ENCODE results near the gene MYMX. TPM values are rescaled to one million over a fixed set of nuclear protein-coding genes. Genes with fewer than 3 reads are reported as not detected.

The MYMX gene
- total RNA-seq, 1 donor from 2014 or later: not detected

DNA sequence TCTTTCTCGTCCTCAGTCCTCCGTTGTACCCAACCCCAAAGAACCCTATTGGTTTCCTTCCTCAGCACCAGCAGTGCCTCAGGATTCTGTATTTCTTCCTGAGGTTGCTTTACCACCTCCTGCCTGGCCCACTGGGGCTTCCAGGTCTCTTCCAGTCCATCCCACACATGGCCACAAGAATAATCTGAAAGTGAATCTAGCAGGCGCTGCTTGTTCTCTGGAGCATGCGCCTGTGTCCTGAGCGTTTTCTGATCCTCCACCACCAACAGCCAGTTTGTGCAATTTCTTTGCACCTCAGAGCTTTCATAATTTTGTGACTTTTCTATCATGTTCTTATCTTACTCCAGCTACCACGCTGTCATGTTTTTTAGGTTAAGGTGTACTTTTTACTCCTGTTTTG lies 18.5 kb downstream of the MYMX start:
- H3K27me3 ChIP-seq (ENCODE audit: insufficient read depth, low read length): no peaks in the 10 kb centered on the region
- no peak overlapping the region for H3K4me3 ChIP-seq (ENCODE audit: insufficient read depth, low read depth, low read length)
- peaks cover 3% of the 10 kb centered on the region for H3K36me3 Mint-ChIP-seq (ENCODE audit: low read depth, unreplicated experiment)
- H3K27ac ChIP-seq (ENCODE audit: low read depth, low read length): peak overlapping the region; percentile 4
- H3K27ac Mint-ChIP-seq (ENCODE audit: unreplicated experiment): peak overlapping the region; percentile 43
- H2AFZ ChIP-seq (ENCODE audit: low read depth, low read length): peak overlapping the region; percentile 7
- no peak for FAIRE-seq
- peak overlapping the region; percentile 43 for H3K4me2 ChIP-seq (ENCODE audit: low read length)
- no peaks in the 10 kb centered on the region for H3K9me3 Mint-ChIP-seq (ENCODE audit: unreplicated experiment)
- no peak for DNase-seq (ENCODE audit: low read depth)
- TF ChIP-seq, protein P1, sequence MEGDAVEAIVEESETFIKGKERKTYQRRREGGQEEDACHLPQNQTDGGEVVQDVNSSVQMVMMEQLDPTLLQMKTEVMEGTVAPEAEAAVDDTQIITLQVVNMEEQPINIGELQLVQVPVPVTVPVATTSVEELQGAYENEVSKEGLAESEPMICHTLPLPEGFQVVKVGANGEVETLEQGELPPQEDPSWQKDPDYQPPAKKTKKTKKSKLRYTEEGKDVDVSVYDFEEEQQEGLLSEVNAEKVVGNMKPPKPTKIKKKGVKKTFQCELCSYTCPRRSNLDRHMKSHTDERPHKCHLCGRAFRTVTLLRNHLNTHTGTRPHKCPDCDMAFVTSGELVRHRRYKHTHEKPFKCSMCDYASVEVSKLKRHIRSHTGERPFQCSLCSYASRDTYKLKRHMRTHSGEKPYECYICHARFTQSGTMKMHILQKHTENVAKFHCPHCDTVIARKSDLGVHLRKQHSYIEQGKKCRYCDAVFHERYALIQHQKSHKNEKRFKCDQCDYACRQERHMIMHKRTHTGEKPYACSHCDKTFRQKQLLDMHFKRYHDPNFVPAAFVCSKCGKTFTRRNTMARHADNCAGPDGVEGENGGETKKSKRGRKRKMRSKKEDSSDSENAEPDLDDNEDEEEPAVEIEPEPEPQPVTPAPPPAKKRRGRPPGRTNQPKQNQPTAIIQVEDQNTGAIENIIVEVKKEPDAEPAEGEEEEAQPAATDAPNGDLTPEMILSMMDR (IDR thresholded peaks at IDR 0.05; ENCODE audit: insufficient read depth, low read depth, low read length): no peak
- TF ChIP-seq EZH2 (IDR thresholded peaks at IDR 0.05; ENCODE audit: insufficient read depth, low read length): no peak
- no peaks in the 10 kb centered on the region for H4K20me1 ChIP-seq (ENCODE audit: insufficient read depth, low read length)
- H3K4me3 Mint-ChIP-seq (ENCODE audit: unreplicated experiment): peak overlapping the region; percentile 36
- no peaks in the 10 kb centered on the region for H3K79me2 ChIP-seq (ENCODE audit: insufficient read depth, low read length)
- peaks cover 35% of the 10 kb centered on the region for H3K4me1 ChIP-seq (ENCODE audit: insufficient read depth, low read length)
- peaks cover 17% of the 10 kb centered on the region for H3K27me3 Mint-ChIP-seq (ENCODE audit: low read depth, unreplicated experiment)
- H3K9ac ChIP-seq (ENCODE audit: low read length): peak overlapping the region; percentile 41
- H3K36me3 ChIP-seq (ENCODE audit: insufficient read depth, low read length): no peaks in the 10 kb centered on the region
- H3K9me3 ChIP-seq (ENCODE audit: insufficient read depth, low read depth, low read length): no peaks in the 10 kb centered on the region
- H3K4me1 Mint-ChIP-seq (ENCODE audit: low read depth, unreplicated experiment): peaks cover 33% of the 10 kb centered on the region

DNA sequence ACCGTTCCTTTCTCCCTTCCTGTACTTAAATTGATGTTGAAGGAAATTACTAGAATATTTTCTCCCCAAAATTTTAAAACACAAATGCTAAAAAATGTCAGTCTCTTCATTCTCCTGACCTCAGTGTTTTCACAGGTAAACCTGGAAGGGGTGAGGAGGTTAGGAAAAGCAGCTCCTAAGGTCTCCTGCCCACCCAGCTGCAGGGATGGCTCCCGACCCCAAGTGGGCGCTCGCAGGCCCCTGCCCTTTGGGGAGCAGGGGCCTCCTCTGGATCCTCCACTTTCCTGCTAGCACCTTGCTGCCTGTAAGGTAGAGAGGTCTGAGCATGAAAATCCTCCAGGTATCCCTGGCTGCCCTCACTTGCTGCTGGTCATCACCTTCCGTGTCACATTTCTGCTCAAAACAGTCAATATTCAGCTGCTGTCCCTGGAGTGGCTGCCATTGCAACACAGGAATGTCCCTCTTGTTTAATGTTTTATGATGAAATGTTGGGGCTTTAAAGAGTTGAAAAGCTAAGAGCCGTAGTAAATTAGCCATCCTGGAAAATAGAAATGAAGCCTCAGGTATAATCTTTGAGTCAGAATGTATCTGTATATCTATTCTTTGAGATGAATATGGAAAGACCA lies 19.3 kb downstream of the MYMX start:
- H3K9me3 Mint-ChIP-seq (ENCODE audit: unreplicated experiment): no peaks in the 10 kb centered on the region
- Histone ChIP-seq H3K4me3 (ENCODE audit: insufficient read depth, low read depth, low read length) (no peak overlapping the region), H3K36me3 (ENCODE audit: insufficient read depth, low read length) (no peaks in the 10 kb centered on the region), H3K9ac (ENCODE audit: low read length) (no peak overlapping the region), H3K27ac (ENCODE audit: low read depth, low read length) (no peak overlapping the region), H2AFZ (ENCODE audit: low read depth, low read length) (no peak overlapping the region), H3K4me2 (ENCODE audit: low read length) (no peak overlapping the region), H4K20me1 (ENCODE audit: insufficient read depth, low read length) (no peaks in the 10 kb centered on the region), H3K27me3 (ENCODE audit: insufficient read depth, low read length) (no peaks in the 10 kb centered on the region), H3K79me2 (ENCODE audit: insufficient read depth, low read length) (no peaks in the 10 kb centered on the region), H3K9me3 (ENCODE audit: insufficient read depth, low read depth, low read length) (no peaks in the 10 kb centered on the region), H3K4me1 (ENCODE audit: insufficient read depth, low read length) (peaks cover 35% of the 10 kb centered on the region)
- FAIRE-seq: no peak
- DNase-seq (ENCODE audit: low read depth): no peak
- no peak overlapping the region for H3K4me3 Mint-ChIP-seq (ENCODE audit: unreplicated experiment)
- no peak overlapping the region for H3K27ac Mint-ChIP-seq (ENCODE audit: unreplicated experiment)
- peaks cover 30% of the 10 kb centered on the region for H3K4me1 Mint-ChIP-seq (ENCODE audit: low read depth, unreplicated experiment)
- H3K36me3 Mint-ChIP-seq (ENCODE audit: low read depth, unreplicated experiment): no peaks in the 10 kb centered on the region
- peaks cover 11% of the 10 kb centered on the region for H3K27me3 Mint-ChIP-seq (ENCODE audit: low read depth, unreplicated experiment)
- TF ChIP-seq, protein P1 (IDR thresholded peaks at IDR 0.05; ENCODE audit: insufficient read depth, low read depth, low read length): no peak
- TF ChIP-seq EZH2 (IDR thresholded peaks at IDR 0.05; ENCODE audit: insufficient read depth, low read length): no peak
